A549 (cell line): ENCODE measurements around the gene CDK5RAP2. TPM values are rescaled to one million over a fixed set of nuclear protein-coding genes. Genes with fewer than 3 reads are reported as not detected.

Experiments
- ATAC-seq, 2 experiments: fragments of 200-7000 bp in 1 of 2; fragments of >200 bp in 1 of 2; cut with Nextera tagmentation in 1 of 2; cut with Tn5 transposase in 1 of 2; 3 replicates each; pipeline versions ENCODE4 v1.8.0 to v1.9.1; 2018 to 2020; ENCODE audit warnings: mild to moderate bottlenecking in 1 of 2, moderate library complexity in 1 of 2
- CTCF ChIA-PET: fragments of 300-600 bp; sonication (Branson Sonifier 250); formaldehyde crosslinking; extraction: SDS; loops from one replicate; lab custom pipeline; 2021; ENCODE audit warnings: antibody characterized with exemption, inconsistent platforms; lab: Yijun Ruan, JAX
- POLR2A ChIA-PET: fragments of 350-600 bp; formaldehyde crosslinking; extraction: SDS; loops from one replicate; lab custom pipeline; 2021; ENCODE audit warnings: antibody characterized with exemption, inconsistent platforms; lab: Yijun Ruan, JAX
- DNase-seq, 2 experiments: peaks; one replicate each; pipeline versions ENCODE4 v3.0.0 to v3.0.0-alpha.2; 2011 to 2016; ENCODE audit warnings: low read depth in 1 of 2, low spot score in 1 of 2
- FAIRE-seq: peaks from 2 replicates; lab custom pipeline; 2011; peaks lifted over from hg19 to GRCh38; lab: Jason Lieb, UNC
- H3K27ac ChIP-seq, 2 experiments: fragments of >200 bp; sonication (Bioruptor Twin); formaldehyde crosslinking; 3 replicates each; pipeline ENCODE4 v1.5.1; 2016 to 2017
- H3K4me1 ChIP-seq: fragments of >200 bp; sonication (Bioruptor Twin); formaldehyde crosslinking; 3 replicates; pipeline ENCODE4 v1.6.1; 2016
- H3K4me2 ChIP-seq: fragments of >200 bp; sonication (Bioruptor Twin); formaldehyde crosslinking; 3 replicates; pipeline ENCODE4 v1.6.1; 2016
- H3K4me3 ChIP-seq: fragments of >200 bp; sonication (Bioruptor Twin); formaldehyde crosslinking; 3 replicates; pipeline ENCODE4 v1.5.1; 2016
- H3K9me3 ChIP-seq: fragments of >200 bp; sonication (Bioruptor Twin); formaldehyde crosslinking; 3 replicates; pipeline ENCODE4 v1.6.1; 2016
- BCL3 ChIP-seq: fragments of >200 bp; sonication (Bioruptor Twin); formaldehyde crosslinking; IDR thresholded peaks from 3 replicates; pipeline ENCODE4 v1.6.1; 2016
- BHLHE40 ChIP-seq: IDR thresholded peaks from 2 replicates; pipeline ENCODE4 v1.6.1; 2012; ENCODE audit warnings: low read depth, low read length, inconsistent platforms
- CTCF ChIP-seq: fragments of >200 bp; sonication (Bioruptor Twin); formaldehyde crosslinking; IDR thresholded peaks from 3 replicates; pipeline ENCODE4 v1.5.1; 2016
- EHF ChIP-seq: fragments of 250-450 bp; sonication (Bioruptor Pico); IDR thresholded peaks from 2 replicates; pipeline ENCODE4 v1.5.0; 2020; ENCODE audit warnings: mild to moderate bottlenecking
- EHMT2 ChIP-seq: fragments of 200-600 bp; sonication (generic); IDR thresholded peaks from 2 replicates; pipeline ENCODE4 v1.6.1; 2016; ENCODE audit warnings: antibody characterized with exemption, low read depth, mild to moderate bottlenecking, moderate library complexity
- ESRRA ChIP-seq: fragments of 150-350 bp; IDR thresholded peaks from 2 replicates; pipeline ENCODE4 v1.6.1; 2014; ENCODE audit warnings: mild to moderate bottlenecking, low read length, borderline replicate concordance
- FOSL2 ChIP-seq, 2 experiments: fragments of 450-650 bp in 1 of 2; fragments of >200 bp in 1 of 2; sonication (Bioruptor Twin) in 1 of 2; formaldehyde crosslinking; IDR thresholded peaks; 2 replicates each; pipeline versions ENCODE4 v1.5.0 to v1.6.1; 2016 to 2020; ENCODE audit warnings: mild to moderate bottlenecking in 1 of 2, moderate library complexity in 1 of 2
- HMGXB4 ChIP-seq: fragments of 250-450 bp; sonication (Bioruptor Pico); IDR thresholded peaks from 2 replicates; pipeline ENCODE4 v1.5.0; 2021; ENCODE audit warnings: mild to moderate bottlenecking, moderate library complexity, borderline replicate concordance
- KDM1A ChIP-seq: fragments of 200-600 bp; sonication (generic); IDR thresholded peaks from 2 replicates; pipeline ENCODE4 v1.6.1; 2016; ENCODE audit warnings: low read depth, mild to moderate bottlenecking
- NPAS2 ChIP-seq: fragments of 250-450 bp; sonication (Bioruptor Pico); IDR thresholded peaks from 2 replicates; pipeline ENCODE4 v1.8.0; 2022; ENCODE audit warnings: mild to moderate bottlenecking, moderate library complexity, borderline replicate concordance
- PHF8 ChIP-seq: fragments of 200-600 bp; sonication (generic); IDR thresholded peaks from 2 replicates; pipeline ENCODE4 v1.6.1; 2016; ENCODE audit warnings: low read depth, mild to moderate bottlenecking, antibody characterized with exemption, moderate library complexity, borderline replicate concordance
- RAD21 ChIP-seq, 2 experiments: fragments of >200 bp in 1 of 2; sonication (Bioruptor Twin) in 1 of 2; formaldehyde crosslinking in 1 of 2; IDR thresholded peaks in 1 of 2; conservative IDR thresholded peaks in 1 of 2; 2 replicates in 1 of 2; 3 replicates in 1 of 2; pipeline ENCODE4 v1.6.1; 2012 to 2018; ENCODE audit warnings: inconsistent platforms in 1 of 2
- REST ChIP-seq: fragments of 200-600 bp; sonication (generic); IDR thresholded peaks from 2 replicates; pipeline ENCODE4 v1.6.1; 2016; ENCODE audit warnings: antibody characterized with exemption, mild to moderate bottlenecking, moderate library complexity
- SREBF2 ChIP-seq: fragments of 450-650 bp; IDR thresholded peaks from 2 replicates; pipeline ENCODE4 v1.6.1; 2014; ENCODE audit warnings: mild to moderate bottlenecking, moderate library complexity
- ZC3H11A ChIP-seq: fragments of 450-650 bp; IDR thresholded peaks from 2 replicates; pipeline ENCODE4 v1.6.1; 2014; ENCODE audit warnings: antibody characterized with exemption, mild to moderate bottlenecking
- ZNF302 ChIP-seq: fragments of 250-450 bp; sonication (Bioruptor Pico); IDR thresholded peaks from 2 replicates; pipeline ENCODE4 v1.9.0; 2021; ENCODE audit warnings: inconsistent platforms, mild to moderate bottlenecking, moderate library complexity
- WGBS: methylation state at CpG from one replicate; pipeline ENCODE4 v1.1.6; 2017; ENCODE audit errors: missing lambda C conversion rate; 5-methylcytosine and 5-hydroxymethylcytosine counted together
- polyA plus RNA-seq, 4 experiments: library from polyadenylated mRNA; depleted of rRNA in 3 of 4; stranded (reverse); fragments of >200 nt; fragmentation: RNase III in 1 of 4; extraction: RNeasy Plus Mini Kit Qiagen cat#74134 plus additional on column Dnase treatment in 1 of 4; gene quantifications; 2 replicates in 3 of 4; 3 replicates in 1 of 4; pipeline ENCODE4 v1.2.3, GENCODE V29; 2011 to 2017

Gene CDK5RAP2
- polyA plus RNA-seq, 2 of the 4 experiments (the other 2 are of a cell fraction): 29.1 to 44.6 TPM

GRCh38 chr9:120418315-120418714 lies 161.7 kb downstream of the CDK5RAP2 start:
- DNase-seq (no peak), FAIRE-seq (no peak), ATAC-seq (no peak)
- WGBS: 86% methylated on average over 4 of the region's 4 CpGs
- Histone ChIP-seq H3K4me1 (no peaks in the 10 kb centered on the region), H3K27ac (no peak overlapping the region), H3K4me2 (no peak overlapping the region), H3K4me3 (no peak overlapping the region), H3K9me3 (no peaks in the 10 kb centered on the region)
- ChIA-PET CTCF (interaction anchor here (0.6 kb wide), 1 partner anchor 59 kb away, joined by 3 read pairs; no protein-coding TSS in a partner anchor), POLR2A (no interaction called here)
- TF ChIP-seq FOSL2 (IDR thresholded peaks at IDR 0.05): no peak
- no peak for TF ChIP-seq FOSL2 (CRISPR knock-in tag; IDR thresholded peaks at IDR 0.05)
- TF ChIP-seq ESRRA: no peak
- no peak for TF ChIP-seq RAD21 (conservative IDR thresholded peaks at IDR 0.05 in 1 of 2, IDR thresholded peaks at IDR 0.05 in 1 of 2)
- no peak for TF ChIP-seq HMGXB4
- no peak for TF ChIP-seq BCL3

- Histone ChIP-seq H3K27ac (no peak overlapping the region), H3K4me3 (no peak overlapping the region), H3K4me1 (no peaks in the 10 kb centered on the region), H3K4me2 (no peak overlapping the region), H3K9me3 (no peaks in the 10 kb centered on the region)
- ATAC-seq (no peak), FAIRE-seq (no peak), DNase-seq (no peak)
- TF ChIP-seq ZNF302 (CRISPR knock-in tag): no peak
- no peak for TF ChIP-seq SREBF2
- no peak for TF ChIP-seq BCL3
- no peak for TF ChIP-seq ZC3H11A
- TF ChIP-seq PHF8: no peak
- TF ChIP-seq NPAS2 (CRISPR knock-in tag): no peak
- WGBS: 94% methylated on average over 19 of the region's 19 CpGs
- POLR2A ChIA-PET: no interaction called here
- CTCF ChIA-PET: interaction anchor here (1.3 kb wide), 1 partner anchor 9 kb away, joined by 3 read pairs; no protein-coding TSS in a partner anchor
Observed at GRCh38 chr9:120416781-120417427, 163.1 kb downstream of the CDK5RAP2 start.

- no peak for ATAC-seq
- Histone ChIP-seq H3K4me3 (no peak overlapping the region), H3K9me3 (no peaks in the 10 kb centered on the region), H3K4me1 (no peaks in the 10 kb centered on the region), H3K27ac (no peak overlapping the region), H3K4me2 (no peak overlapping the region)
- ChIA-PET CTCF (interaction anchor here (0.8 to 2.2 kb wide), 4 partner anchors 9 to 64 kb away, joined by 3 to 6 read pairs (median 4); no protein-coding TSS in a partner anchor), POLR2A (no interaction called here)
- no peak for FAIRE-seq
- 92% methylated on average over 15 of the region's 15 CpGs for WGBS
- DNase-seq: no peak
- no peak for TF ChIP-seq EHF
- TF ChIP-seq BHLHE40: no peak
- TF ChIP-seq CTCF: no peak
- no peak for TF ChIP-seq KDM1A
- TF ChIP-seq EHMT2: no peak
- no peak for TF ChIP-seq REST
- no peak for TF ChIP-seq HMGXB4
Observed at GRCh38 chr9:120413121-120414048, 166.6 kb downstream of the CDK5RAP2 start.
